ENCODE measurements around the gene MPHOSPH9.

Gene MPHOSPH9

GRCh38 chr12:123143736-123144461 lies 89.0 kb downstream of the MPHOSPH9 start:
- Histone ChIP-seq H3K79me2 (ENCODE audit: insufficient read depth, low read length) (peaks cover 21% of the 10 kb centered on the region), H4K20me1 (ENCODE audit: insufficient read depth, low read length) (no peaks in the 10 kb centered on the region), H3K4me1 (ENCODE audit: insufficient read depth, low read length) (peaks cover 35% of the 10 kb centered on the region), H3K27ac (ENCODE audit: low read length) (peak overlapping the region; percentile 40; the same call in 1 of the 2 replicates), H3K27me3 (ENCODE audit: insufficient read depth, low read length, poor library complexity) (peaks cover 21% of the 10 kb centered on the region), H3K4me3 (ENCODE audit: low read depth in 1 of 2, low read length in 2 of 2) (no peak overlapping the region), H3K4me2 (ENCODE audit: insufficient read depth, low read length) (0 out of 2 replicates have a peak overlapping the region, but pooled peaks have one; percentile 12), H3K36me3 (ENCODE audit: insufficient read depth, low read length) (no peaks in the 10 kb centered on the region; the same call in 1 of the 2 replicates), H3K9ac (ENCODE audit: low read depth, low read length) (peak overlapping the region; percentile 10; the same call in 1 of the 2 replicates), H2AFZ (ENCODE audit: low read depth, low read length) (no peak overlapping the region), H3K9me3 (ENCODE audit: insufficient read depth, low read length, severe bottlenecking) (no peaks in the 10 kb centered on the region)
- TF ChIP-seq CTCF (IDR thresholded peaks at IDR 0.05; ENCODE audit: borderline replicate concordance, extremely low read depth, low read length, poor library complexity, severe bottlenecking) (no peak), EZH2 (IDR thresholded peaks at IDR 0.05; ENCODE audit: borderline replicate concordance, low read depth, low read length, severe bottlenecking) (no peak)
- ATAC-seq (ENCODE audit: insufficient read depth, low read depth) (no peak), DNase-seq (no peak)

GRCh38 chr12:123142921-123143735 lies 89.8 kb downstream of the MPHOSPH9 start:
- Histone ChIP-seq H2AFZ (ENCODE audit: low read depth, low read length) (no peak overlapping the region), H3K4me1 (ENCODE audit: insufficient read depth, low read length) (peaks cover 31% of the 10 kb centered on the region), H3K4me2 (ENCODE audit: insufficient read depth, low read length) (peak overlapping the region; percentile 12; the same call in 1 of the 2 replicates), H3K9ac (ENCODE audit: low read depth, low read length) (peak overlapping the region; percentile 10), H3K27ac (ENCODE audit: low read length) (peak overlapping the region; percentile 45; the same call in 1 of the 2 replicates), H4K20me1 (ENCODE audit: insufficient read depth, low read length) (no peaks in the 10 kb centered on the region), H3K27me3 (ENCODE audit: insufficient read depth, low read length, poor library complexity) (peaks cover 14% of the 10 kb centered on the region), H3K4me3 (ENCODE audit: low read depth in 1 of 2, low read length in 2 of 2) (no peak overlapping the region), H3K79me2 (ENCODE audit: insufficient read depth, low read length) (peaks cover 18% of the 10 kb centered on the region), H3K9me3 (ENCODE audit: insufficient read depth, low read length, severe bottlenecking) (no peaks in the 10 kb centered on the region), H3K36me3 (ENCODE audit: insufficient read depth, low read length) (no peaks in the 10 kb centered on the region)
- no peak for TF ChIP-seq CTCF (IDR thresholded peaks at IDR 0.05; ENCODE audit: borderline replicate concordance, extremely low read depth, low read length, poor library complexity, severe bottlenecking)
- TF ChIP-seq EZH2 (IDR thresholded peaks at IDR 0.05; ENCODE audit: borderline replicate concordance, low read depth, low read length, severe bottlenecking) = no peak
- DNase-seq = no peak
- ATAC-seq (ENCODE audit: insufficient read depth, low read depth) = peak; percentile 52

GRCh38 chr12:123142518-123142840 lies 90.5 kb downstream of the MPHOSPH9 start:
- Histone ChIP-seq H3K9ac (ENCODE audit: low read depth, low read length) (no peak overlapping the region), H3K9me3 (ENCODE audit: insufficient read depth, low read length, severe bottlenecking) (no peaks in the 10 kb centered on the region), H3K27me3 (ENCODE audit: insufficient read depth, low read length, poor library complexity) (peaks cover 9% of the 10 kb centered on the region), H3K36me3 (ENCODE audit: insufficient read depth, low read length) (no peaks in the 10 kb centered on the region), H3K4me1 (ENCODE audit: insufficient read depth, low read length) (peaks cover 31% of the 10 kb centered on the region), H3K4me2 (ENCODE audit: insufficient read depth, low read length) (no peak overlapping the region; the same call in 1 of the 2 replicates), H2AFZ (ENCODE audit: low read depth, low read length) (no peak overlapping the region), H3K79me2 (ENCODE audit: insufficient read depth, low read length) (peaks cover 16% of the 10 kb centered on the region), H3K27ac (ENCODE audit: low read length) (peak overlapping the region; percentile 52; the same call in 1 of the 2 replicates), H3K4me3 (ENCODE audit: low read depth in 1 of 2, low read length in 2 of 2) (no peak overlapping the region), H4K20me1 (ENCODE audit: insufficient read depth, low read length) (no peaks in the 10 kb centered on the region)
- DNase-seq = no peak
- TF ChIP-seq CTCF (IDR thresholded peaks at IDR 0.05; ENCODE audit: borderline replicate concordance, extremely low read depth, low read length, poor library complexity, severe bottlenecking) = no peak
- no peak for TF ChIP-seq EZH2 (IDR thresholded peaks at IDR 0.05; ENCODE audit: borderline replicate concordance, low read depth, low read length, severe bottlenecking)
- ATAC-seq (ENCODE audit: insufficient read depth, low read depth) = peak; percentile 48; the same call in 2 of the 3 replicates

Measured in DND-41 (cell line).